ENCODE measurements around the gene MEMO1.

MEMO1 gene

GRCh38 chr2:31998731-31999383 lies 12.0 kb downstream of the MEMO1 start:
- TF ChIP-seq MYC (IDR thresholded peaks at IDR 0.05; ENCODE audit: low read depth, low read length) (no peak), MAX (IDR thresholded peaks at IDR 0.05; ENCODE audit: low read depth, low read length) (no peak), POLR2A (IDR thresholded peaks at IDR 0.05; ENCODE audit: extremely low read depth, insufficient read length) (no peak)
- TF ChIP-seq, protein P1, sequence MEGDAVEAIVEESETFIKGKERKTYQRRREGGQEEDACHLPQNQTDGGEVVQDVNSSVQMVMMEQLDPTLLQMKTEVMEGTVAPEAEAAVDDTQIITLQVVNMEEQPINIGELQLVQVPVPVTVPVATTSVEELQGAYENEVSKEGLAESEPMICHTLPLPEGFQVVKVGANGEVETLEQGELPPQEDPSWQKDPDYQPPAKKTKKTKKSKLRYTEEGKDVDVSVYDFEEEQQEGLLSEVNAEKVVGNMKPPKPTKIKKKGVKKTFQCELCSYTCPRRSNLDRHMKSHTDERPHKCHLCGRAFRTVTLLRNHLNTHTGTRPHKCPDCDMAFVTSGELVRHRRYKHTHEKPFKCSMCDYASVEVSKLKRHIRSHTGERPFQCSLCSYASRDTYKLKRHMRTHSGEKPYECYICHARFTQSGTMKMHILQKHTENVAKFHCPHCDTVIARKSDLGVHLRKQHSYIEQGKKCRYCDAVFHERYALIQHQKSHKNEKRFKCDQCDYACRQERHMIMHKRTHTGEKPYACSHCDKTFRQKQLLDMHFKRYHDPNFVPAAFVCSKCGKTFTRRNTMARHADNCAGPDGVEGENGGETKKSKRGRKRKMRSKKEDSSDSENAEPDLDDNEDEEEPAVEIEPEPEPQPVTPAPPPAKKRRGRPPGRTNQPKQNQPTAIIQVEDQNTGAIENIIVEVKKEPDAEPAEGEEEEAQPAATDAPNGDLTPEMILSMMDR (IDR thresholded peaks at IDR 0.05; ENCODE audit: low read depth, low read length): no peak
- DNase-seq (ENCODE audit: low read depth): peak; percentile 50
- H3K4me3 ChIP-seq (ENCODE audit: low read depth, low read length): no peak overlapping the region

GRCh38 chr2:31997653-31998052 lies 13.2 kb downstream of the MEMO1 start:
- peak; percentile 17 for DNase-seq (ENCODE audit: low read depth)
- TF ChIP-seq, protein P1 (IDR thresholded peaks at IDR 0.05; ENCODE audit: low read depth, low read length): no peak
- no peak for TF ChIP-seq MAX (IDR thresholded peaks at IDR 0.05; ENCODE audit: low read depth, low read length)
- TF ChIP-seq MYC (IDR thresholded peaks at IDR 0.05; ENCODE audit: low read depth, low read length): no peak
- no peak for TF ChIP-seq POLR2A (IDR thresholded peaks at IDR 0.05; ENCODE audit: extremely low read depth, insufficient read length)
- no peak overlapping the region for H3K4me3 ChIP-seq (ENCODE audit: low read depth, low read length)

DNA sequence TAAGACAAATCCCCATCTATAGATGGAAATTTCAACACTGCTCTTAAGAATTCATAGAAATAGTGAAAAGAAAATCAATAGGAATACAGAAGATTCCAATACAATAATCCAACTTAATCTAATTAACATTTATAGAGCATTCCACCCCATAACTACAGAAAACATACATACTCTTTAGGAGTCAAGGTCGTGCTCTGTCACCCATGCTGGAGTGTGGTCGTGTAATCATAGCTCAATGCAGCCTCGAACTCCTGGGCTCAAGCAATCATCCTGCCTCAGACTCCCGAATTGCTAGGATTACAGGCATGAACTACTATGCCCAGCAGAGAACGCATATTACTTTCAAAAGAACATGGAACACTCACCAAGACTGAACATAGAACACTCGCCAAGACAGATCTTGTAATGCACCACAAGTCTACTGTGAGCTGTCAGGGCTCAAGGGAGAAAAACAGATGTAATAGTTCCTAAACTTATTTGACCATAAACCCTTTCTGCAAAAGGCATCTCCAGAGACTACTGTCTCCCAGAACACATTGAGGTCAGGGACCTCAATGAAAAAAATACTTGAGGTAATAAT lies 14.1 kb downstream of the MEMO1 start:
- TF ChIP-seq MAX (IDR thresholded peaks at IDR 0.05; ENCODE audit: low read depth, low read length) (no peak), POLR2A (IDR thresholded peaks at IDR 0.05; ENCODE audit: extremely low read depth, insufficient read length) (no peak), MYC (IDR thresholded peaks at IDR 0.05; ENCODE audit: low read depth, low read length) (no peak)
- TF ChIP-seq, protein P1 (IDR thresholded peaks at IDR 0.05; ENCODE audit: low read depth, low read length): no peak
- no peak overlapping the region for H3K4me3 ChIP-seq (ENCODE audit: low read depth, low read length)
- DNase-seq (ENCODE audit: low read depth): peak; percentile 20

DNA sequence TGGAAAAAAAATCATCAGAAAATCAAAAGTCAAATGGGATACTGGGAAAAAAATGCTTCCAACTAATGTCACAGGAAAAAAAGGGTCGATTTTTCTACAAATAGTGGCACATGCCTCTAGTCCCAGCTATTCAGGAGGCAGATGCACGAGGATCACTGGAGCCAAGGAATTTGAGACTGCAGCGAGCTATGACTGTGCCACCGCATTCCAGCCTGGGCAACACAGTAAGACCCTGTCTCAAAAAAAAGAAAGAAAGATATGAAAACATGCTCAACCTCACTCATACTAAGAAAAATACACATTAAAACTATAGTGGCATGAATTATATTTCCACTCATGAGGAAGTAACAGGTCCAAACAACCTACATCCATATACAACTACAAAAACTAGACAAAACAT lies 17.9 kb downstream of the MEMO1 start:
- H3K4me3 ChIP-seq (ENCODE audit: low read depth, low read length): no peak overlapping the region
- TF ChIP-seq, protein P1 (IDR thresholded peaks at IDR 0.05; ENCODE audit: low read depth, low read length): no peak
- TF ChIP-seq MYC (IDR thresholded peaks at IDR 0.05; ENCODE audit: low read depth, low read length): no peak
- no peak for TF ChIP-seq POLR2A (IDR thresholded peaks at IDR 0.05; ENCODE audit: extremely low read depth, insufficient read length)
- no peak for TF ChIP-seq MAX (IDR thresholded peaks at IDR 0.05; ENCODE audit: low read depth, low read length)
- DNase-seq (ENCODE audit: low read depth): no peak

- no peak for TF ChIP-seq MAX (IDR thresholded peaks at IDR 0.05; ENCODE audit: low read depth, low read length)
- TF ChIP-seq, protein P1 (IDR thresholded peaks at IDR 0.05; ENCODE audit: low read depth, low read length): no peak
- TF ChIP-seq MYC (IDR thresholded peaks at IDR 0.05; ENCODE audit: low read depth, low read length): no peak
- TF ChIP-seq POLR2A (IDR thresholded peaks at IDR 0.05; ENCODE audit: extremely low read depth, insufficient read length): no peak
Observed at GRCh38 chr2:31992025-31992579, 18.7 kb downstream of the MEMO1 start.

More at GRCh38 chr2:31992025-31992579, 18.7 kb downstream of the MEMO1 start:
- H3K4me3 ChIP-seq (ENCODE audit: low read depth, low read length): no peak overlapping the region
- peak; percentile 17 for DNase-seq (ENCODE audit: low read depth)

All from NB4 (cell line).